Measurements from ENCODE around the gene PLAC1. TPM values are rescaled to one million over a fixed set of nuclear protein-coding genes. Genes with fewer than 3 reads are reported as not detected.

The PLAC1 gene
- total RNA-seq, 2 donors from 2014 or later: not detected

DNA sequence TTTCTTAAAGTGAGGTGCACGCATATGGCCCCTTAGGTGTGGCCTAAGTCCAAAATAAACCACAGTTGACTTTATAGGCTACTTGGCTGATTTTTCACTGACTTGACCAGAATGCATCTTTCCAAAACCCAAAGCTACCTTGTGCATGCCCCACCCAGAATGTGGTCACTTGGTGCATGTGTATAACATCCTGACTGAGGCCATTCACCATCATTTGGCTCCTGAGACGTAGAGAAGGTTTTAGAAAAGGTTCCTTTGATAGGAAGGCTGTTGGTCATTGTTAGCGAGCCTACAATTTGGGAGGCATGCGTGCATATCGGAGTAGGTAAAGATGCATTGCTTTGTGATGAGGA lies 84.6 kb downstream of the PLAC1 start:
- Histone ChIP-seq H3K27me3 (replicated peaks; ENCODE audit: insufficient read depth) (no peaks in the 10 kb centered on the region), H3K4me3 (no peak overlapping the region), H3K36me3 (no peaks in the 10 kb centered on the region), H3K9me3 (no peaks in the 10 kb centered on the region), H3K4me1 (ENCODE audit: control insufficient read depth in 1 of 2, low read depth in 2 of 2) (no peaks in the 10 kb centered on the region), H3K27ac (no peak overlapping the region)
- TF ChIP-seq, protein P1, sequence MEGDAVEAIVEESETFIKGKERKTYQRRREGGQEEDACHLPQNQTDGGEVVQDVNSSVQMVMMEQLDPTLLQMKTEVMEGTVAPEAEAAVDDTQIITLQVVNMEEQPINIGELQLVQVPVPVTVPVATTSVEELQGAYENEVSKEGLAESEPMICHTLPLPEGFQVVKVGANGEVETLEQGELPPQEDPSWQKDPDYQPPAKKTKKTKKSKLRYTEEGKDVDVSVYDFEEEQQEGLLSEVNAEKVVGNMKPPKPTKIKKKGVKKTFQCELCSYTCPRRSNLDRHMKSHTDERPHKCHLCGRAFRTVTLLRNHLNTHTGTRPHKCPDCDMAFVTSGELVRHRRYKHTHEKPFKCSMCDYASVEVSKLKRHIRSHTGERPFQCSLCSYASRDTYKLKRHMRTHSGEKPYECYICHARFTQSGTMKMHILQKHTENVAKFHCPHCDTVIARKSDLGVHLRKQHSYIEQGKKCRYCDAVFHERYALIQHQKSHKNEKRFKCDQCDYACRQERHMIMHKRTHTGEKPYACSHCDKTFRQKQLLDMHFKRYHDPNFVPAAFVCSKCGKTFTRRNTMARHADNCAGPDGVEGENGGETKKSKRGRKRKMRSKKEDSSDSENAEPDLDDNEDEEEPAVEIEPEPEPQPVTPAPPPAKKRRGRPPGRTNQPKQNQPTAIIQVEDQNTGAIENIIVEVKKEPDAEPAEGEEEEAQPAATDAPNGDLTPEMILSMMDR (IDR thresholded peaks at IDR 0.05): no peak
- no peak for ATAC-seq (ENCODE audit: insufficient number of reproducible peaks, low FRiP score, low read depth)
- DNase-seq (ENCODE audit: low spot score): no peak

DNA sequence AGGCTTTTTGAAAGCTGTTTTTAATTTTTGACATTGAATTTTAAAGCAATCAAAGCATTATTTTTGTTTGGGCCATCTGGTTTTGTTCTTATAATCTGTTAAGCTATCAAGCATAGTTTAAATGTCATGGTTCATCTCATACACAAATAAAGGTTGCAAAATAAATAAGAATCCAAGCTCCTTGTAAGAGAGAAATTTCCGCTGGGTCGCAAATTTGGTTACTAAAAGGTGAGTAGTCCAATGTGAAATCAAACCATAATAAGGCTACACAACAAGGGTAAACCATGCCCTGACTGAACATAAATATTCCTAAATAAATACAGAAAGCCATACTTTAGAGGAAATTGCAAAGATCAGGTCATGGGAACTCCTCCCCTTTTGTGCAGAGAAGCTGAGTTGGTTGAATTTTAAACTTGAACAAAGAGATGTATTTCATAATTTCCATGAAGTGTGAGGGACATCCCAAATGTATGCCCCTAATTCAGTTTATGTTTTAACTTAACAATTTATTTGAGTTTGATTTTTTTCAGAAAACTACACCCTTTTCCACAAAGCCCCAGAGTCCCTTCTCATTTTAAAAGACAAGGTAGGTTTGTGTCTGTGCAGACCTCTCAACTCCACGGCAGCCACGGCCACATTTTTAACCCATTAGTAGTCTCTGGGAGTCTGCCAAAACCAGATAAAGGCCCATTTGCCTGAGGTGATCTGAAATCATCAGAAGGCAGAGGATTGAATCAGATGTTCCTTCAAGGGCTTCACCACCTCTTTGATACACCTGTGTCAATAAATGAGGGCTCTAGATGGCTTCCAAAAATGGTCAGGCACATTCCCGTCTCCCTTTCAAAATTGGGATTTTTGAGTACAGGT lies 85.2 kb downstream of the PLAC1 start:
- H3K4me1 ChIP-seq (ENCODE audit: control insufficient read depth in 1 of 2, low read depth in 2 of 2): no peaks in the 10 kb centered on the region
- TF ChIP-seq, protein P1 (IDR thresholded peaks at IDR 0.05): no peak
- ATAC-seq (ENCODE audit: insufficient number of reproducible peaks, low FRiP score, low read depth): no peak
- H3K27me3 ChIP-seq (replicated peaks; ENCODE audit: insufficient read depth): no peaks in the 10 kb centered on the region
- no peak for DNase-seq (ENCODE audit: low spot score)
- no peak overlapping the region for H3K27ac ChIP-seq
- H3K36me3 ChIP-seq: no peaks in the 10 kb centered on the region
- H3K4me3 ChIP-seq: no peak overlapping the region
- no peaks in the 10 kb centered on the region for H3K9me3 ChIP-seq

DNA sequence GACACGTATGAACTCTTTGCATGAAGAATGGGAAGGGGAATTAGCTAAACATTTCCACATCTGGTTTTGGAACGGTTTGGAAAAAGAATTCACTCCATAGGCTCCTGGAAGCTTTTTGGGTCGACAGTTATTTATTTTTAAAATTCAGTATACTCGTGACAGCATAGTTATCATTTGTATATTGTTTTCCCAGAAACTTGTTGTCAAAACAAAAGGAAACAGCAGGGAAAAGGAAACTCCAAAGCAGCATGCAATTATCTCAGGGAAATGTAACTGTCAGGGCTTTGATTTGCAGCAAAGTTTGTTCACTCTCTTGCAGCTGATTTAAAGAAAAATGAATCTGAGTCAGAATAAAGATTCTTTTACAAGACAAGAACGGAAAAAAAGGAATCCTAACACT lies 86.5 kb downstream of the PLAC1 start:
- DNase-seq (ENCODE audit: low spot score): no peak
- no peaks in the 10 kb centered on the region for H3K36me3 ChIP-seq
- no peak overlapping the region for H3K4me3 ChIP-seq
- no peaks in the 10 kb centered on the region for H3K9me3 ChIP-seq
- no peak overlapping the region for H3K27ac ChIP-seq
- H3K27me3 ChIP-seq (replicated peaks; ENCODE audit: insufficient read depth): no peaks in the 10 kb centered on the region
- no peaks in the 10 kb centered on the region for H3K4me1 ChIP-seq (ENCODE audit: control insufficient read depth in 1 of 2, low read depth in 2 of 2)
- no peak for ATAC-seq (ENCODE audit: insufficient number of reproducible peaks, low FRiP score, low read depth)
- TF ChIP-seq, protein P1 (IDR thresholded peaks at IDR 0.05): no peak

DNA sequence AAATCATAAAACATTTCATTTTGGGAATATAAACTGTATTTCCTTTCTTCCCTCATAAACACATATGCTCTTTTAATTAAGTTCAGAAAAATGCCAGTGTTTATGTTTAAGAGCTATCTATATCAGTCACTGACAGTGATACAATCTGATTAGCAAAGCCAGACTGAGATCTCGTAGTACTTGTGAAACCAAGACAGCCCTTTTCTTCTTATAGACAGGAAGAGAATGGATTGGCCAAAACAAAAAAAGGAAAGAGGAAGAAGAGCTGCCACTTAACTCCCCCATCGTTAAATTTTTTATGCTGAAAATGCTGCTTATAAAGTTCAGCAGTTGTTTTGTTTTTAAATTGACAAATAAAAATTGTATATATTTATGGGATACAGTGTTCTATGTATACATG lies 87.4 kb downstream of the PLAC1 start:
- Histone ChIP-seq H3K4me3 (no peak overlapping the region), H3K27ac (no peak overlapping the region), H3K27me3 (replicated peaks; ENCODE audit: insufficient read depth) (no peaks in the 10 kb centered on the region), H3K36me3 (no peaks in the 10 kb centered on the region), H3K9me3 (no peaks in the 10 kb centered on the region), H3K4me1 (ENCODE audit: control insufficient read depth in 1 of 2, low read depth in 2 of 2) (no peaks in the 10 kb centered on the region)
- no peak for ATAC-seq (ENCODE audit: insufficient number of reproducible peaks, low FRiP score, low read depth)
- TF ChIP-seq, protein P1 (IDR thresholded peaks at IDR 0.05): no peak
- DNase-seq (ENCODE audit: low spot score): no peak

DNA sequence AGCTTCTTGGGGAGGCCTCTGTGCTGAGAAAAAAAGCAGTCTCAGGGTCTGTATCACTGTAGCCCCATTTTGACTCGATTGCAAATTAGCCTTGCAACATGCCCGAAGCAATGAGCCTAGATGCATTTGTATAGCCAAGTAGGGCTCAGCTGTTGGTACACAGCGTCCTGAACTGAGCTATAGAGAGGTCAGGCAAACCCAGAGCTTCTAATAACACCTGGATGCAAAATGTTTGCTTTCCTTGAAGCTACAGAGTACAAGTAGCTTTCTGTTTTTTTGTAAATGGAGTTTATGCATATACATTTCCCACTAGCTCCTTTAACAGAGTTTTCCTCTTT lies 87.8 kb downstream of the PLAC1 start:
- H3K27me3 ChIP-seq (replicated peaks; ENCODE audit: insufficient read depth): no peaks in the 10 kb centered on the region
- no peak for ATAC-seq (ENCODE audit: insufficient number of reproducible peaks, low FRiP score, low read depth)
- DNase-seq (ENCODE audit: low spot score): no peak

More for the DNA sequence above, 87.8 kb downstream of the PLAC1 start:
- TF ChIP-seq, protein P1 (IDR thresholded peaks at IDR 0.05): no peak
- Histone ChIP-seq H3K36me3 (no peaks in the 10 kb centered on the region), H3K4me1 (ENCODE audit: control insufficient read depth in 1 of 2, low read depth in 2 of 2) (no peaks in the 10 kb centered on the region), H3K4me3 (no peak overlapping the region), H3K27ac (no peak overlapping the region), H3K9me3 (no peaks in the 10 kb centered on the region)
